GM19043 (cell line): ENCODE measurements around the gene CCDC9B.
A peak's percentile ranks its signal among the peaks of the same experiment; 100 is the strongest.

Source experiments
- ATAC-seq: cut with Tn5 transposase; IDR thresholded peaks from one replicate; pipeline ENCODE4 v1.9.1; 2021; ENCODE audit warnings: low read depth; ENCODE audit not compliant: unreplicated experiment

Gene CCDC9B

DNA sequence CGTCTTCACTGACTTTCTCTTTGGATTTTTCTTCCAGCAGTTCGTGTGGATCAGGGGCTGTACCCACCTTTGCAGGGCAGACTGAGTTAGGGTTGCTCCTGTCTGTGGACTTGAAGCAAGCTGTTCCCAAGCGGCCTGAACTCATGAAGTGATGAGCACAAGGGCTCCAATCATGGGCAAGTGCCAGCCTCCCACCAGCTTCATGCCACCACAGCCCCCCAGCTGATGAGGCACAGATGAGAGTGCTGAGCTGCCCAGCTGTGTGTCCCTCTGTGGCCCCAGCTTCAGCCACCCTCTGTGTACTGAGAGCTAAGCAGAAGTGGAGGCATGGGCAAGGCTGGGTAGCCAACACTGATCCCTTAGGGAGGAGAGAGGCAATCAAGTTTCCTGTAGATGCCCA lies 29.7 kb downstream of the CCDC9B start:
- no peak for ATAC-seq

- ATAC-seq, result no peak
Measured at GRCh38 chr15:40310001-40310959, 30.5 kb downstream of the CCDC9B start.

GRCh38 chr15:40309344-40309862 lies 31.3 kb downstream of the CCDC9B start:
- ATAC-seq, result no peak

DNA sequence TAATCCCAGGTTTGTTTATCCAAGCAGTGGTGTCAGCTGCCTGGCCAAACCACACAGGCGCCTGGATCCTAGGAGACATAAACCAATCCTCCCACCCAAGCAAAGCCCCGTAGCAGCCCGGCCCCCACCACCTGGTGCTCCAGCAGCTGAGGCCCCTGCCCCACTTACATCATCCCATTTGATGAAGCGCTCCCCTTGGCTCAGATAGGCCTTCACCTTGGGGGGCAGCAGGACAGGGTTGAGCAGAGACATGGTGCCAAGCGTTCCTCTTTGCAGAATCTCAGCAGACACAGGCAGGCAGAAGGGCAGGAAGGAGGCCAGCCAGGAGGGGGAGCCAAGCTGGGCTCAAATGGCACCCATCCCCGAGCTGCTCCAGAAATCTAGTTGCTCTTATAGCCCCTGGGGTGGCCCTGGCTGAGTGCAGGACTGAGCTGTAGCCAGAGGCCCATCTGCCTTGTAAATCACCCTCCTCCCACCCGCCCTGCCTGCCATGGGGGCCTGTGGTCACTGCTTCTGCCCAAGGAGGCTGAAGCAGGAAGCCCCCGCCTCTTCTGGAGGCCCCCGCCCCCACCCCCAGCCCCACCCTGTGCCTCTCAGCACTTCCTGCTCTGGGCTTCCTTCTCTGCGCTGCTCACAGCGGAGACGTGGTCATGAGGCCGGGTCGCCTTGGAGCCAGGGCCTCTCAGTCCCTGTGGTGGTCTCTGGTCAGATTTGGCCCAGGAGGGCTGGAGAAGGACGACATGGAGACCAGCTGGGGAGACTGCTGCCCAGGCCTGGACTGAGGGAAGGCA lies 33.1 kb downstream of the CCDC9B start, which contains the start of gene PLCB2:
TSS of gene PLCB2 (minus strand) at position 515 of the 791 bp plus-strand sequence. CDS start at position 252, 263 bp downstream.
- peak; percentile 48 for ATAC-seq

DNA sequence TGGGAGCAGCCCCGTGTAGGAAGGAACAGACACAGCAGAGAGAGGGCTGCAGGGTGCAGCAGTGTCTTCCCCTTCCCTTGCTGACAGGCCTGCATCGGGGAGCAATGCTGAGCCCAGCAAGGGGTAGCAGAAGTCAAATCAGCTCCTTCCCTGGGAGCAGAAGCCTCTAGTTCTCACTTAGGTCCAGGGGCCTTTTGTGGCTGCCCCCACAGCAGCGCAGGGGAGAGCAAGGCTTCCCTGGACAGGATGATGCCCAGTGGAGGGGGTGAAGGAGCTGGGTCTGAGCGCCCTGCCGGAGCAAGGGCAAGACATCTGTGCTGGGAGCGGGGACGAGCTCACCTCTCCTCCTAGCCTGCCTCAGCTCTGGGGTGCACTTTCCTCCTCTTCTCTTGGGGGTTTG lies 33.8 kb downstream of the CCDC9B start:
- no peak for ATAC-seq

GRCh38 chr15:40306371-40306770 lies 34.4 kb downstream of the CCDC9B start:
- no peak for ATAC-seq

- no peak for ATAC-seq
Measured at GRCh38 chr15:40305281-40305680, 35.5 kb downstream of the CCDC9B start.

DNA sequence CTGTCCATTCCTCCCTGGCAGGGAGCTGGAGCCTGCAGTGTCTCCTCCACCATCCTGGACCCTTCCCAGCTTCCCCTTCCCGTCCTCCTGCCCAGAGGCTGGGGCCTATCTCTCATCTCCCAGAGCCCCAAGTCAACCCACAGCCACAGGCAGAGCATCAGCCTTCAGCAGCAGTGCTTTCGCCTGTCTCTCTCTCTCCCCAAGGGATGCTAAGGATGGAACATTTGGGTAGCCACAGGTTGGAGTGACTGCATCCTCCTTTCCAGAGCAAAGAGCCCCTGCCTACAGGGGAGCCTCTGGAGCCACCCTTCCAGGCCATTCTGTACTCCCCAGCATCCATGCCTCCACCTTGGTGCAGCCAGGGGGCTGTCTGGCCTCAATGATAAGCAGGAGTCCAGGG lies 37.2 kb downstream of the CCDC9B start:
- no peak for ATAC-seq

- ATAC-seq, result no peak
Measured at GRCh38 chr15:40302981-40303380, 37.8 kb downstream of the CCDC9B start.

DNA sequence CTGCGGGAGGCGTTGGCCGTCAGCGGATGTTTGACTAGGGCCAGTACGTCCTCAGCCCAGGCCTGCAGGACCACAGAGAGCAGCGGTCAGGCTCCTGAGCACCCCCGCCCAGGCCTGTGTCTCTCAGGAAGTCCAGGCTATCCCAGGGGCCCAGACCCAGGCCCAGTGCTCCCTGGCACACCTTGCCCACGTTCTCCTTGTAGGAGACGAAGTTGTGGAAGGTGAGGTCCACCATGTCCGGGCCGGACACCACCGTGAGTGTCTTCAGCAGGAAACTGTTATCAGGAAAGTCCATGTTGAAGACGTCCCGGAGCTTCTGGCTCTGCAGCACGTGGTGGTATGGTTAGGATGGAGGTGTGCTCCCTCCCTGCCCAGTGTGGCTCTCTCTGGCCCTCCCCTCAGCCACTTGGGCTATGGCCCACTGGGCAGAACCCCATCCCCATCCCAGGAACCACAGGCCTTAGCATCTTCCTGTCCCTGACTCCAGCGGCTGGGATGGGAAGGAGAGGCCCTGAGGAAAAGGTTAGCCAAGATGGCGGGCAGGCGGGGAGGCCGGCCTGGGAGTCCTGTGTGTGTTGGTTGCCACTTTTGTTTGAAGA lies 38.4 kb downstream of the CCDC9B start:
- ATAC-seq, result no peak

DNA sequence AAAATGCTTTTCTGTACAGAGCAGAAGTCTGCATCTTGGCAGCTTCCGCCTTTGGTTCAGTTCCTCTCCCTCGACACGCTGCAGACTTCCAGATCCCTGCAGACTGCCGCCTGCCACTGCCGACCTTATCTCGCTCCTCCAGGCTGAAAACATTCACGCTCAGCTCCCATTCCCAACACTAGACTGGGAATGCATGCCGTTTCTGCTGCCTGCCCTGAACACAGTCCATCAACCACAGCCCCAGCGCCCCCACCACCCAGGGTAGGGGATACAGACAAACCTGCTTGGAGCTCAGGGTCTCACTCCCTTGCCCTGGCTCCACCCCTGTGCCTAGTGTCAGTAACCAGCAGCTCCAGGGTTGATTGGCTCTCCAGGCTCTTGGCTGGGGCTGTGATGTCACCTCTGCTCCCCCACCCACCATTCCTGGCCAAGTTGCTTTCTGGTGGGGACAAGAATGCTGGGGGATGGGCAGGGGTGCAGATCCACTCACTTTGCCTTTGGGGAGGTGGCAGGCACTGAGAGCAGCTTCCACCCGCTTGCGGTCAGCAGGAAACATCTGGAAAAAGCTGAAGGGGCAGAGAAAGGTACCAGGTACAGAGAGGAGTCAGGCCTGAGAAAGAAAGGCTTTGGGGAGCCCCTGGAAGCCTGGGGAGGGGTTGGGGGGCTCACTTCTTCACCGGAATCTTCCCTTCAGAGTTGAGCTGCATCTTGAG lies 39.1 kb downstream of the CCDC9B start:
- ATAC-seq, result no peak

- ATAC-seq, result no peak
Measured at GRCh38 chr15:40300771-40301170, 40.0 kb downstream of the CCDC9B start.

DNA sequence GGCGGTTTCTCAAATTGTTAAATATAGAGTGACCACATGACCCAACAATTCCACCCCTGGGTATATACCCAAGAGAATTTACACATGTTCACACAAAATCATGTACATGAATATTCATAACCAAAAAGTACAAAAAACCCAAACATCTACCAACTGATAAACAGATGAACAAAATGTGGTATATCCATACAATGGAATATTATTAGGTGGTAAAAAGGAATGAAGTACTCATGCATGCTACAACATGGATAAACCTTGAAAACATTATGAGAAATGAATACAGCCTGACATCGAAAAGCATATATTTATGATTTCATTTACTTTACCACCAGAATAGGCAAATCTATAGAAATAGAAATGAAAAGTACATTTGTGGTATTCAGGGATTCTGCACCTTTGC lies 40.4 kb downstream of the CCDC9B start:
- ATAC-seq, result no peak

GRCh38 chr15:40298216-40298935 lies 42.4 kb downstream of the CCDC9B start:
- ATAC-seq, result no peak

- ATAC-seq, result no peak
Measured at GRCh38 chr15:40297356-40297755, 43.4 kb downstream of the CCDC9B start.

GRCh38 chr15:40296561-40297230 lies 44.0 kb downstream of the CCDC9B start:
- ATAC-seq, result no peak

- no peak for ATAC-seq
Measured at GRCh38 chr15:40295877-40296560, 44.7 kb downstream of the CCDC9B start.

DNA sequence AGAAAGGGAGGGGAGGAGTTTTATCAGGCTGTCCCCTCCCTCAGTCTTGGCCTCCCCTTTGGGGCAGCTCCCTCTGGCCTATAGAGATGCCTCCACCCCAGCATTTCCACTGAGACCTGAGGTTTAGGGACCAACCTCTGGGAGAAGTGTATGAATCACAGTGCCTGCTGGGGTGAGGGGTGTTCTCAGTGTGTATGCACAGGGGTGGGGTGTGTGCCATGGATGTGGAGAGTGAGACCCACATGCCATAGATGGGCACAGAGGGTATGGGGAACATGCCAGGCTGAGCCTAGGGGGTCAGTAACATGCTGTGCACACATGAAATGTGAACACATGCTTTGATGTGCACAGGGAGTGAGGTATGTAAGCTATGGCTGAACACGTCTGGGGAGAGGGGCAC lies 45.4 kb downstream of the CCDC9B start:
- ATAC-seq, result no peak
